ENCODE data around the gene UQCR10.

DNA sequence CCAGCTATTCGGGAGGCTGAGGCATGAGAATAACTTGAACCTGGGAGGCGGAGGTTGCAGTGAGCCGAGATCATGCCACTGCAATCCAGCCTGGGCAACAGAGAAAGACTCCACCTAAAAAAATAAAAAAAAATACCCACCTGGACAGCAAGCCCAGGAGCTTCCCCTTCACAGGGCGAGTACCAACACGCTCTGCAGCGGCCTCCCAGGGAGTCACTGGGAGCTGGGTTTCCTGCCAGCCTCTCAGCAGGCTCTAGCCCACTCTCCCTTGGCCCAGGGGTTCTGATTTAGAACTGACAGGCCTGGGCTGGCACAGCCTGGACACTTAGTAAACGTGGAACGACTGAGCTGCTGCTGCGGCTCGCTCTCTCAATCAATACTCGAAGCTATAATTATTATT is 49.4 kb upstream of the UQCR10 start:
- TF ChIP-seq, protein P1, sequence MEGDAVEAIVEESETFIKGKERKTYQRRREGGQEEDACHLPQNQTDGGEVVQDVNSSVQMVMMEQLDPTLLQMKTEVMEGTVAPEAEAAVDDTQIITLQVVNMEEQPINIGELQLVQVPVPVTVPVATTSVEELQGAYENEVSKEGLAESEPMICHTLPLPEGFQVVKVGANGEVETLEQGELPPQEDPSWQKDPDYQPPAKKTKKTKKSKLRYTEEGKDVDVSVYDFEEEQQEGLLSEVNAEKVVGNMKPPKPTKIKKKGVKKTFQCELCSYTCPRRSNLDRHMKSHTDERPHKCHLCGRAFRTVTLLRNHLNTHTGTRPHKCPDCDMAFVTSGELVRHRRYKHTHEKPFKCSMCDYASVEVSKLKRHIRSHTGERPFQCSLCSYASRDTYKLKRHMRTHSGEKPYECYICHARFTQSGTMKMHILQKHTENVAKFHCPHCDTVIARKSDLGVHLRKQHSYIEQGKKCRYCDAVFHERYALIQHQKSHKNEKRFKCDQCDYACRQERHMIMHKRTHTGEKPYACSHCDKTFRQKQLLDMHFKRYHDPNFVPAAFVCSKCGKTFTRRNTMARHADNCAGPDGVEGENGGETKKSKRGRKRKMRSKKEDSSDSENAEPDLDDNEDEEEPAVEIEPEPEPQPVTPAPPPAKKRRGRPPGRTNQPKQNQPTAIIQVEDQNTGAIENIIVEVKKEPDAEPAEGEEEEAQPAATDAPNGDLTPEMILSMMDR (conservative IDR thresholded peaks at IDR 0.05 in 1 of 2, IDR thresholded peaks at IDR 0.05 in 1 of 2; ENCODE audit: extremely low read depth in 1 of 2, insufficient read depth in 1 of 2, low read depth in 1 of 2, low read length in 2 of 2) = no peak
- no peak for TF ChIP-seq EZH2 (IDR thresholded peaks at IDR 0.05; ENCODE audit: borderline replicate concordance, low read length)
